Measurements from ENCODE around the gene ESAM. TPM values are rescaled to one million over a fixed set of nuclear protein-coding genes. Genes with fewer than 3 reads are reported as not detected.

Gene ESAM
- total RNA-seq, 2 experiments from 2014 or later: 0.60 to 0.65 TPM

- ChIA-PET CTCF (interaction anchor here (1.2 kb wide), 1 partner anchor 116 kb away, joined by 3 read pairs; no protein-coding TSS in a partner anchor), POLR2A (no interaction called here)
- no peak for TF ChIP-seq CTCF (IDR thresholded peaks at IDR 0.05)
- DNase-seq (no peak), ATAC-seq (no peak)
- peaks cover 48% of the 10 kb centered on the region for H3K27me3 Mint-ChIP-seq
- no peak overlapping the region for H3K27ac Mint-ChIP-seq
- H3K9me3 Mint-ChIP-seq: no peaks in the 10 kb centered on the region
- peaks cover 25% of the 10 kb centered on the region for H3K4me1 Mint-ChIP-seq (ENCODE audit: low read depth)
- intact Hi-C loops (cut with micrococcal nuclease): no loop called here
- H3K4me3 Mint-ChIP-seq: no peak overlapping the region
- H3K36me3 Mint-ChIP-seq (ENCODE audit: low read depth): no peaks in the 10 kb centered on the region
Observed at GRCh38 chr11:124722176-124722575, 39.9 kb downstream of the ESAM start.

- intact Hi-C loops (cut with micrococcal nuclease): no loop called here
- peaks cover 20% of the 10 kb centered on the region for H3K4me1 Mint-ChIP-seq (ENCODE audit: low read depth)
- ChIA-PET CTCF (interaction anchor here (1.1 kb wide), 1 partner anchor 13 kb away, joined by 3 read pairs; no protein-coding TSS in a partner anchor), POLR2A (no interaction called here)
- no peak for TF ChIP-seq CTCF (IDR thresholded peaks at IDR 0.05)
- H3K36me3 Mint-ChIP-seq (ENCODE audit: low read depth): no peaks in the 10 kb centered on the region
- no peak for DNase-seq
- no peak overlapping the region for H3K4me3 Mint-ChIP-seq
- ATAC-seq: no peak
- peaks cover 51% of the 10 kb centered on the region for H3K27me3 Mint-ChIP-seq
- no peak overlapping the region for H3K27ac Mint-ChIP-seq
- no peaks in the 10 kb centered on the region for H3K9me3 Mint-ChIP-seq
Observed at GRCh38 chr11:124719534-124719933, 42.6 kb downstream of the ESAM start.

- Mint-ChIP-seq H3K4me1 (ENCODE audit: low read depth) (peaks cover 20% of the 10 kb centered on the region), H3K27ac (no peak overlapping the region), H3K36me3 (ENCODE audit: low read depth) (no peaks in the 10 kb centered on the region), H3K4me3 (no peak overlapping the region), H3K27me3 (peaks cover 53% of the 10 kb centered on the region), H3K9me3 (no peaks in the 10 kb centered on the region)
- no peak for DNase-seq
- TF ChIP-seq CTCF (IDR thresholded peaks at IDR 0.05): no peak
- no peak for ATAC-seq
- ChIA-PET CTCF (no interaction called here), POLR2A (no interaction called here)
- intact Hi-C loops (cut with micrococcal nuclease): no loop called here
Observed at GRCh38 chr11:124718801-124719200, 43.3 kb downstream of the ESAM start.

- intact Hi-C loops (cut with micrococcal nuclease): no loop called here
- DNase-seq (peak; percentile 33), ATAC-seq (peak; percentile 45)
- H3K27ac Mint-ChIP-seq: no peak overlapping the region
- POLR2A ChIA-PET: no interaction called here
- H3K9me3 Mint-ChIP-seq: no peaks in the 10 kb centered on the region
- peak overlapping the region; percentile 50 for H3K4me3 Mint-ChIP-seq
- peaks cover 20% of the 10 kb centered on the region for H3K4me1 Mint-ChIP-seq (ENCODE audit: low read depth)
- H3K36me3 Mint-ChIP-seq (ENCODE audit: low read depth): no peaks in the 10 kb centered on the region
- peaks cover 49% of the 10 kb centered on the region for H3K27me3 Mint-ChIP-seq
- TF ChIP-seq CTCF (IDR thresholded peaks at IDR 0.05): no peak
- CTCF ChIA-PET: interaction anchor here (0.6 kb wide), 1 partner anchor 45 kb away, joined by 3 read pairs; no protein-coding TSS in a partner anchor
Observed at GRCh38 chr11:124717786-124718651, 44.1 kb downstream of the ESAM start.

- peaks cover 44% of the 10 kb centered on the region for H3K27me3 Mint-ChIP-seq
- DNase-seq (no peak), ATAC-seq (no peak)
- CTCF ChIA-PET: interaction anchor here (0.6 kb wide), 1 partner anchor 45 kb away, joined by 3 read pairs; no protein-coding TSS in a partner anchor
- no peak for TF ChIP-seq CTCF (IDR thresholded peaks at IDR 0.05)
- no peaks in the 10 kb centered on the region for H3K36me3 Mint-ChIP-seq (ENCODE audit: low read depth)
- intact Hi-C loops (cut with micrococcal nuclease): no loop called here
- H3K4me1 Mint-ChIP-seq (ENCODE audit: low read depth): peaks cover 15% of the 10 kb centered on the region
- H3K9me3 Mint-ChIP-seq: no peaks in the 10 kb centered on the region
- H3K4me3 Mint-ChIP-seq: peak overlapping the region; percentile 50
- POLR2A ChIA-PET: no interaction called here
- no peak overlapping the region for H3K27ac Mint-ChIP-seq
Observed at GRCh38 chr11:124717421-124717785, 44.7 kb downstream of the ESAM start.
